ENCODE measurements around the gene ACOXL.
"Not testable (repeated sequence)": the region's sequence is repeated elsewhere in the genome, so short reads cannot be mapped to it uniquely, and the experiment has no call there.

Gene ACOXL

GRCh38 chr2:111058264-111058663 is 325.9 kb downstream of the ACOXL start:
- Mint-ChIP-seq H3K36me3 (ENCODE audit: low read depth) (no peaks in the 10 kb centered on the region), H3K4me3 (no peak overlapping the region), H3K27me3 (peaks cover 74% of the 10 kb centered on the region), H3K9me3 (peaks cover 17% of the 10 kb centered on the region), H3K4me1 (ENCODE audit: low read depth) (peaks cover 20% of the 10 kb centered on the region), H3K27ac (no peak overlapping the region)
- DNase-seq: no peak

- no peak overlapping the region for H3K27ac Mint-ChIP-seq
- H3K4me3 Mint-ChIP-seq: no peak overlapping the region
- peaks cover 9% of the 10 kb centered on the region for H3K4me1 Mint-ChIP-seq (ENCODE audit: low read depth)
- H3K27me3 Mint-ChIP-seq: peaks cover 72% of the 10 kb centered on the region
- no peaks in the 10 kb centered on the region for H3K36me3 Mint-ChIP-seq (ENCODE audit: low read depth)
- peaks cover 19% of the 10 kb centered on the region for H3K9me3 Mint-ChIP-seq
- DNase-seq: no peak
Observed at GRCh38 chr2:111061191-111061590, 328.8 kb downstream of the ACOXL start.

GRCh38 chr2:111062417-111062816 is 330.0 kb downstream of the ACOXL start:
- no peak for DNase-seq
- no peak overlapping the region for H3K4me3 Mint-ChIP-seq
- no peaks in the 10 kb centered on the region for H3K36me3 Mint-ChIP-seq (ENCODE audit: low read depth)
- H3K27ac Mint-ChIP-seq: no peak overlapping the region
- peaks cover 69% of the 10 kb centered on the region for H3K27me3 Mint-ChIP-seq
- H3K4me1 Mint-ChIP-seq (ENCODE audit: low read depth): peaks cover 11% of the 10 kb centered on the region
- H3K9me3 Mint-ChIP-seq: peaks cover 19% of the 10 kb centered on the region

GRCh38 chr2:111066062-111066593 is 333.8 kb downstream of the ACOXL start:
- Mint-ChIP-seq H3K4me1 (ENCODE audit: low read depth) (peaks cover 11% of the 10 kb centered on the region), H3K27me3 (peaks cover 54% of the 10 kb centered on the region), H3K9me3 (peaks cover 8% of the 10 kb centered on the region), H3K36me3 (ENCODE audit: low read depth) (no peaks in the 10 kb centered on the region), H3K27ac (no peak overlapping the region), H3K4me3 (no peak overlapping the region)
- DNase-seq: no peak

- Mint-ChIP-seq H3K36me3 (ENCODE audit: low read depth) (no peaks in the 10 kb centered on the region), H3K4me3 (no peak overlapping the region), H3K4me1 (ENCODE audit: low read depth) (peaks cover 9% of the 10 kb centered on the region), H3K27me3 (peaks cover 51% of the 10 kb centered on the region), H3K27ac (no peak overlapping the region), H3K9me3 (peaks cover 2% of the 10 kb centered on the region)
- no peak for DNase-seq
Observed at GRCh38 chr2:111068435-111069058, 336.2 kb downstream of the ACOXL start.

GRCh38 chr2:111069722-111070121 is 337.3 kb downstream of the ACOXL start:
- Mint-ChIP-seq H3K27me3 (peaks cover 53% of the 10 kb centered on the region), H3K27ac (no peak overlapping the region), H3K36me3 (ENCODE audit: low read depth) (no peaks in the 10 kb centered on the region), H3K9me3 (peaks cover 8% of the 10 kb centered on the region), H3K4me1 (ENCODE audit: low read depth) (peaks cover 9% of the 10 kb centered on the region), H3K4me3 (no peak overlapping the region)
- DNase-seq: no peak

- no peak for DNase-seq
- H3K27me3 Mint-ChIP-seq: peaks cover 49% of the 10 kb centered on the region
- H3K9me3 Mint-ChIP-seq: peaks cover 17% of the 10 kb centered on the region
- no peak overlapping the region for H3K4me3 Mint-ChIP-seq
- H3K36me3 Mint-ChIP-seq (ENCODE audit: low read depth): no peaks in the 10 kb centered on the region
- H3K4me1 Mint-ChIP-seq (ENCODE audit: low read depth): no peaks in the 10 kb centered on the region
- H3K27ac Mint-ChIP-seq: no peak overlapping the region
Observed at GRCh38 chr2:111071600-111072171, 339.3 kb downstream of the ACOXL start.

GRCh38 chr2:111072220-111072871 is 340.0 kb downstream of the ACOXL start:
- Mint-ChIP-seq H3K27me3 (peaks cover 52% of the 10 kb centered on the region), H3K27ac (no peak overlapping the region), H3K4me1 (ENCODE audit: low read depth) (no peaks in the 10 kb centered on the region), H3K4me3 (no peak overlapping the region), H3K9me3 (peaks cover 17% of the 10 kb centered on the region), H3K36me3 (ENCODE audit: low read depth) (no peaks in the 10 kb centered on the region)
- no peak for DNase-seq

- H3K36me3 Mint-ChIP-seq (ENCODE audit: low read depth); DNase-seq; H3K27ac Mint-ChIP-seq; H3K4me3 Mint-ChIP-seq; H3K9me3 Mint-ChIP-seq; H3K4me1 Mint-ChIP-seq (ENCODE audit: low read depth): not testable (repeated sequence)
- peaks cover 88% of the 10 kb centered on the region for H3K27me3 Mint-ChIP-seq
Observed at GRCh38 chr2:111082659-111083058, 350.3 kb downstream of the ACOXL start.

GRCh38 chr2:111091811-111092211 is 359.4 kb downstream of the ACOXL start:
- no peak overlapping the region for H3K4me3 Mint-ChIP-seq
- no peaks in the 10 kb centered on the region for H3K36me3 Mint-ChIP-seq (ENCODE audit: low read depth)
- peaks cover 18% of the 10 kb centered on the region for H3K4me1 Mint-ChIP-seq (ENCODE audit: low read depth)
- peak overlapping the region; percentile 80 for H3K27ac Mint-ChIP-seq
- H3K27me3 Mint-ChIP-seq: peaks cover 66% of the 10 kb centered on the region
- DNase-seq: no peak
- no peaks in the 10 kb centered on the region for H3K9me3 Mint-ChIP-seq

GRCh38 chr2:111094691-111095090 is 362.3 kb downstream of the ACOXL start:
- Mint-ChIP-seq H3K4me3 (no peak overlapping the region), H3K9me3 (no peaks in the 10 kb centered on the region), H3K27ac (no peak overlapping the region), H3K27me3 (peaks cover 70% of the 10 kb centered on the region), H3K4me1 (ENCODE audit: low read depth) (peaks cover 18% of the 10 kb centered on the region), H3K36me3 (ENCODE audit: low read depth) (no peaks in the 10 kb centered on the region)
- DNase-seq: no peak

- Mint-ChIP-seq H3K36me3 (ENCODE audit: low read depth) (no peaks in the 10 kb centered on the region), H3K4me1 (ENCODE audit: low read depth) (peaks cover 25% of the 10 kb centered on the region), H3K4me3 (no peak overlapping the region), H3K9me3 (no peaks in the 10 kb centered on the region), H3K27ac (no peak overlapping the region), H3K27me3 (peaks cover 70% of the 10 kb centered on the region)
- no peak for DNase-seq
Observed at GRCh38 chr2:111095434-111095833, 363.1 kb downstream of the ACOXL start.

GRCh38 chr2:111099402-111099801 is 367.0 kb downstream of the ACOXL start:
- H3K4me1 Mint-ChIP-seq (ENCODE audit: low read depth): peaks cover 23% of the 10 kb centered on the region
- peaks cover 78% of the 10 kb centered on the region for H3K27me3 Mint-ChIP-seq
- no peak for DNase-seq
- H3K4me3 Mint-ChIP-seq: no peak overlapping the region
- H3K36me3 Mint-ChIP-seq (ENCODE audit: low read depth): no peaks in the 10 kb centered on the region
- H3K27ac Mint-ChIP-seq: no peak overlapping the region
- H3K9me3 Mint-ChIP-seq: peaks cover 3% of the 10 kb centered on the region

- peaks cover 23% of the 10 kb centered on the region for H3K4me1 Mint-ChIP-seq (ENCODE audit: low read depth)
- peaks cover 3% of the 10 kb centered on the region for H3K9me3 Mint-ChIP-seq
- H3K27ac Mint-ChIP-seq: peak overlapping the region; percentile 87
- H3K4me3 Mint-ChIP-seq: peak overlapping the region; percentile 9
- DNase-seq: peak; percentile 45
- no peaks in the 10 kb centered on the region for H3K36me3 Mint-ChIP-seq (ENCODE audit: low read depth)
- peaks cover 74% of the 10 kb centered on the region for H3K27me3 Mint-ChIP-seq
Observed at GRCh38 chr2:111100087-111100764, 367.9 kb downstream of the ACOXL start.

Data from activated T-cell treated with anti-CD3 and anti-CD28 coated beads, Interleukin-2, amount 50 U/mL, for 24 hours (primary cell).